Parathyroid adenoma (tissue), 2 donors: ENCODE results near the gene SSBP2.

Experiments
- H2AFZ ChIP-seq: fragments of 300-600 bp; sonication (generic); one replicate; pipeline ENCODE4 v1.7.0; 2017; ENCODE audit warnings: antibody characterized with exemption, mild to moderate bottlenecking
- H3K27ac ChIP-seq: fragments of 300-600 bp; sonication (generic); one replicate; pipeline ENCODE4 v1.7.0; 2017
- H3K27me3 ChIP-seq: fragments of 300-600 bp; sonication (generic); one replicate; pipeline ENCODE4 v1.7.0; 2017; ENCODE audit warnings: low read length; ENCODE audit not compliant: control insufficient read depth, insufficient read depth
- H3K36me3 ChIP-seq: fragments of 300-600 bp; sonication (generic); one replicate; pipeline ENCODE4 v1.7.0; 2017; ENCODE audit warnings: low read length; ENCODE audit not compliant: control insufficient read depth, insufficient read depth
- H3K4me1 ChIP-seq: fragments of 300-600 bp; sonication (generic); one replicate; pipeline ENCODE4 v1.7.0; 2017; ENCODE audit warnings: control low read depth
- H3K4me2 ChIP-seq: fragments of 300-600 bp; sonication (generic); one replicate; pipeline ENCODE4 v1.7.0; 2017; ENCODE audit warnings: low read length
- H3K4me3 ChIP-seq: fragments of 300-600 bp; sonication (generic); one replicate; pipeline ENCODE4 v1.7.0; 2017; ENCODE audit warnings: low read depth, low read length
- H3K79me2 ChIP-seq: fragments of 300-600 bp; sonication (generic); one replicate; pipeline ENCODE4 v1.7.0; 2017; ENCODE audit warnings: control low read depth
- H3K9ac ChIP-seq: fragments of 300-600 bp; sonication (generic); one replicate; pipeline ENCODE4 v1.7.0; 2017; ENCODE audit warnings: mild to moderate bottlenecking
- H3K9me3 ChIP-seq: fragments of 300-600 bp; sonication (generic); one replicate; pipeline ENCODE4 v1.7.0; 2017; ENCODE audit warnings: low read length; ENCODE audit not compliant: control insufficient read depth
- TF ChIP-seq, protein P1 (sequence below): fragments of 300-600 bp; sonication (generic); IDR thresholded peaks from one replicate; pipeline ENCODE4 v1.7.0; 2017; ENCODE audit warnings: antibody characterized with exemption, mild to moderate bottlenecking
- donor health status: primary hyperparathyroidism.

The SSBP2 gene

GRCh38 chr5:81420039-81420667, 330.7 kb downstream of the SSBP2 start:
- H3K9me3 ChIP-seq: no peaks in the 10 kb centered on the region
- no peak overlapping the region for H3K9ac ChIP-seq
- no peaks in the 10 kb centered on the region for H3K4me1 ChIP-seq
- no peaks in the 10 kb centered on the region for H3K79me2 ChIP-seq
- no peak overlapping the region for H3K27ac ChIP-seq
- no peak overlapping the region for H2AFZ ChIP-seq
- H3K27me3 ChIP-seq: no peaks in the 10 kb centered on the region
- no peak overlapping the region for H3K4me2 ChIP-seq
- H3K4me3 ChIP-seq: no peak overlapping the region
- TF ChIP-seq, protein P1, sequence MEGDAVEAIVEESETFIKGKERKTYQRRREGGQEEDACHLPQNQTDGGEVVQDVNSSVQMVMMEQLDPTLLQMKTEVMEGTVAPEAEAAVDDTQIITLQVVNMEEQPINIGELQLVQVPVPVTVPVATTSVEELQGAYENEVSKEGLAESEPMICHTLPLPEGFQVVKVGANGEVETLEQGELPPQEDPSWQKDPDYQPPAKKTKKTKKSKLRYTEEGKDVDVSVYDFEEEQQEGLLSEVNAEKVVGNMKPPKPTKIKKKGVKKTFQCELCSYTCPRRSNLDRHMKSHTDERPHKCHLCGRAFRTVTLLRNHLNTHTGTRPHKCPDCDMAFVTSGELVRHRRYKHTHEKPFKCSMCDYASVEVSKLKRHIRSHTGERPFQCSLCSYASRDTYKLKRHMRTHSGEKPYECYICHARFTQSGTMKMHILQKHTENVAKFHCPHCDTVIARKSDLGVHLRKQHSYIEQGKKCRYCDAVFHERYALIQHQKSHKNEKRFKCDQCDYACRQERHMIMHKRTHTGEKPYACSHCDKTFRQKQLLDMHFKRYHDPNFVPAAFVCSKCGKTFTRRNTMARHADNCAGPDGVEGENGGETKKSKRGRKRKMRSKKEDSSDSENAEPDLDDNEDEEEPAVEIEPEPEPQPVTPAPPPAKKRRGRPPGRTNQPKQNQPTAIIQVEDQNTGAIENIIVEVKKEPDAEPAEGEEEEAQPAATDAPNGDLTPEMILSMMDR: no peak
- no peaks in the 10 kb centered on the region for H3K36me3 ChIP-seq

GRCh38 chr5:81418606-81419005, 332.3 kb downstream of the SSBP2 start:
- H3K9ac ChIP-seq: no peak overlapping the region
- no peak overlapping the region for H3K27ac ChIP-seq
- H3K4me2 ChIP-seq: no peak overlapping the region
- H3K9me3 ChIP-seq: no peaks in the 10 kb centered on the region
- H3K4me3 ChIP-seq: no peak overlapping the region
- no peaks in the 10 kb centered on the region for H3K4me1 ChIP-seq
- H2AFZ ChIP-seq: no peak overlapping the region
- no peaks in the 10 kb centered on the region for H3K27me3 ChIP-seq
- H3K79me2 ChIP-seq: no peaks in the 10 kb centered on the region
- TF ChIP-seq, protein P1: no peak
- no peaks in the 10 kb centered on the region for H3K36me3 ChIP-seq

GRCh38 chr5:81417052-81417451, 333.8 kb downstream of the SSBP2 start:
- no peaks in the 10 kb centered on the region for H3K9me3 ChIP-seq
- no peaks in the 10 kb centered on the region for H3K4me1 ChIP-seq
- H3K79me2 ChIP-seq: no peaks in the 10 kb centered on the region
- no peak overlapping the region for H2AFZ ChIP-seq
- no peak overlapping the region for H3K4me3 ChIP-seq
- H3K9ac ChIP-seq: no peak overlapping the region
- H3K36me3 ChIP-seq: no peaks in the 10 kb centered on the region
- no peaks in the 10 kb centered on the region for H3K27me3 ChIP-seq
- no peak overlapping the region for H3K4me2 ChIP-seq
- no peak overlapping the region for H3K27ac ChIP-seq
- TF ChIP-seq, protein P1: no peak

DNA sequence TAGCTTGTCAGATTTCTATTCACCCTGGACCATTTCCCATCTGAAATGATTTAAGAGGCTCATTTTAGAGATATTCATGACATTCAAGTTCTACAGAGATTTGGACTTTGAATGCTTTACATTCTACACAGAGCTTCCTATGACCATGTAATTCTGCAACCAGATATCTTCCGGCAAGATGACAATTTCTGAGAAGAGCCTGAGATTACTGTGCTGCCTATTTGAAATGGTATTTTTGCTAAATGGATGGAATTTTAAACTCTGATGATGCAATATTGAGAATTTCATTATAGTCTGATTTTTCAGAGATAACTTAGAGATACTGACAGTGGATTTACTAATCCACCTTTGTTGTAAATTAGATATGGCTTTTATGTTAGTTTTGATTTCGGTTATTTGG, 341.0 kb downstream of the SSBP2 start:
- TF ChIP-seq, protein P1: no peak
- Histone ChIP-seq H3K36me3 (no peaks in the 10 kb centered on the region), H3K27me3 (no peaks in the 10 kb centered on the region), H3K4me3 (no peak overlapping the region), H3K27ac (no peak overlapping the region), H3K9me3 (no peaks in the 10 kb centered on the region), H3K4me2 (no peak overlapping the region), H3K4me1 (peaks cover 7% of the 10 kb centered on the region), H3K79me2 (no peaks in the 10 kb centered on the region), H2AFZ (no peak overlapping the region), H3K9ac (no peak overlapping the region)

- Histone ChIP-seq H3K79me2 (no peaks in the 10 kb centered on the region), H3K4me2 (no peak overlapping the region), H3K9ac (no peak overlapping the region), H3K9me3 (no peaks in the 10 kb centered on the region), H3K4me1 (peaks cover 7% of the 10 kb centered on the region), H3K36me3 (no peaks in the 10 kb centered on the region), H2AFZ (no peak overlapping the region), H3K27ac (no peak overlapping the region), H3K27me3 (no peaks in the 10 kb centered on the region), H3K4me3 (no peak overlapping the region)
- TF ChIP-seq, protein P1: no peak
Observed at GRCh38 chr5:81409361-81409760, 341.5 kb downstream of the SSBP2 start.
